Measurements from ENCODE around the gene PTPRH.

DNA sequence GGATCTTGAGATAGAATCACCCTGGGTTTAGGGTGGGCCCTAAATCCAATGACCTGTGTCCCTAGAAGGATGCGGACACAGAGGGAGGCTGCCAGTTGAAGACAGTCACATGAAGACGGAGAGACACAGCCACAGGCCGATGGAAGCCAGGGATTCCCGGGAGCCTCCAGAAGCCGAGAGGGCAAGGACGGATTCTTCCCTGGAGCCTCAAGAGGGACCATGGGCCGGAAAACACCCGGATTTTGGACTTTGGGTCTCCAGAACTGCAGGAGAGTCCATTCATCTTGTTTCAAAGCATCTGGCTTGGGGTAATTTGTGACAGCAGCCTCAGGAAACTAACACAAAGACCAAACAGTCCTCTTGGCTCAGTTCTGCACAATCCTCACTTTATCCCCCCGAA, 17.0 kb upstream of the PTPRH start:
- TF ChIP-seq, protein P1, sequence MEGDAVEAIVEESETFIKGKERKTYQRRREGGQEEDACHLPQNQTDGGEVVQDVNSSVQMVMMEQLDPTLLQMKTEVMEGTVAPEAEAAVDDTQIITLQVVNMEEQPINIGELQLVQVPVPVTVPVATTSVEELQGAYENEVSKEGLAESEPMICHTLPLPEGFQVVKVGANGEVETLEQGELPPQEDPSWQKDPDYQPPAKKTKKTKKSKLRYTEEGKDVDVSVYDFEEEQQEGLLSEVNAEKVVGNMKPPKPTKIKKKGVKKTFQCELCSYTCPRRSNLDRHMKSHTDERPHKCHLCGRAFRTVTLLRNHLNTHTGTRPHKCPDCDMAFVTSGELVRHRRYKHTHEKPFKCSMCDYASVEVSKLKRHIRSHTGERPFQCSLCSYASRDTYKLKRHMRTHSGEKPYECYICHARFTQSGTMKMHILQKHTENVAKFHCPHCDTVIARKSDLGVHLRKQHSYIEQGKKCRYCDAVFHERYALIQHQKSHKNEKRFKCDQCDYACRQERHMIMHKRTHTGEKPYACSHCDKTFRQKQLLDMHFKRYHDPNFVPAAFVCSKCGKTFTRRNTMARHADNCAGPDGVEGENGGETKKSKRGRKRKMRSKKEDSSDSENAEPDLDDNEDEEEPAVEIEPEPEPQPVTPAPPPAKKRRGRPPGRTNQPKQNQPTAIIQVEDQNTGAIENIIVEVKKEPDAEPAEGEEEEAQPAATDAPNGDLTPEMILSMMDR (IDR thresholded peaks at IDR 0.05): no peak
- TF ChIP-seq ZFX (IDR thresholded peaks at IDR 0.05; ENCODE audit: borderline replicate concordance): no peak
